Smooth muscle cell (in vitro differentiated cells): ENCODE results near the gene BRCA2. TPM values are rescaled to one million over a fixed set of nuclear protein-coding genes. Genes with fewer than 3 reads are reported as not detected.

Source experiments
- DNase-seq: peaks from one replicate; lab custom pipeline; 2025; ENCODE audit not compliant: unreplicated experiment; lab: John Stamatoyannopoulos, UW
- H2AFZ ChIP-seq: fragments of 200-600 bp; sonication (generic); 2 replicates; pipeline ENCODE4 v1.6.0; 2016; ENCODE audit warnings: antibody characterized with exemption, low read depth, mild to moderate bottlenecking
- H3F3A ChIP-seq: fragments of 200-600 bp; sonication (generic); 2 replicates; pipeline ENCODE4 v1.6.0; 2017; ENCODE audit warnings: antibody characterized with exemption, low read depth
- H3K27ac ChIP-seq: fragments of 200-600 bp; sonication (generic); 2 replicates; pipeline ENCODE4 v1.5.1; 2016; ENCODE audit warnings: low read depth, mild to moderate bottlenecking
- H3K27me3 ChIP-seq: fragments of 200-600 bp; sonication (generic); 2 replicates; pipeline ENCODE4 v1.6.1; 2016; ENCODE audit warnings: low read depth, mild to moderate bottlenecking
- H3K36me3 ChIP-seq: fragments of 200-600 bp; sonication (generic); 2 replicates; pipeline ENCODE4 v1.5.1; 2016; ENCODE audit warnings: low read depth
- H3K4me1 ChIP-seq: fragments of 200-600 bp; sonication (generic); 2 replicates; pipeline ENCODE4 v1.5.1; 2016; ENCODE audit warnings: low read depth
- H3K4me2 ChIP-seq: fragments of 200-600 bp; sonication (generic); 2 replicates; pipeline ENCODE4 v1.6.0; 2016; ENCODE audit warnings: mild to moderate bottlenecking
- H3K4me3 ChIP-seq: fragments of 200-600 bp; sonication (generic); 2 replicates; pipeline ENCODE4 v1.5.1; 2016; ENCODE audit warnings: mild to moderate bottlenecking
- H3K79me2 ChIP-seq: fragments of 200-600 bp; sonication (generic); 2 replicates; pipeline ENCODE4 v1.6.0; 2016; ENCODE audit warnings: low read depth, mild to moderate bottlenecking
- H3K9ac ChIP-seq: fragments of 200-600 bp; sonication (generic); 2 replicates; pipeline ENCODE4 v1.6.0; 2016; ENCODE audit warnings: low read depth
- H3K9me3 ChIP-seq: fragments of 200-600 bp; sonication (generic); replicated peaks from 2 replicates; pipeline ENCODE4 v1.5.1; 2016; ENCODE audit warnings: low read depth
- H4K20me1 ChIP-seq: fragments of 200-600 bp; sonication (generic); 2 replicates; pipeline ENCODE4 v1.6.0; 2016; ENCODE audit warnings: low read depth
- CTCF ChIP-seq: fragments of 200-600 bp; sonication (generic); IDR thresholded peaks from 2 replicates; pipeline ENCODE4 v1.5.1; 2017; ENCODE audit warnings: borderline replicate concordance, mild to moderate bottlenecking, antibody characterized with exemption; ENCODE audit not compliant: insufficient read depth, poor library complexity, severe bottlenecking
- WGBS: methylation state at CpG from one replicate; pipeline ENCODE4 v1.1.7; 2016; ENCODE audit warnings: low lambda C conversion rate; 5-methylcytosine and 5-hydroxymethylcytosine counted together
- polyA plus RNA-seq: library from polyadenylated mRNA; unstranded; fragments of >200 nt; fragmentation: Nextera tagmentation; extraction: Ambion mirVana; gene quantifications from 2 replicates; pipeline ENCODE4 v1.2.1, GENCODE V29; 2016
- total RNA-seq: library from RNA; depleted of rRNA; stranded (reverse); fragments of >200 nt; gene quantifications from 2 replicates; pipeline ENCODE4 v1.2.3, GENCODE V29; 2014

The BRCA2 gene
- total and polyA plus RNA-seq, 2 experiments from 2014 or later: 1.7 to 4.4 TPM

- no peaks in the 10 kb centered on the region for H3F3A ChIP-seq
- H3K4me3 ChIP-seq: no peak overlapping the region
- H3K4me1 ChIP-seq: peaks cover 6% of the 10 kb centered on the region
- no peak overlapping the region for H3K9ac ChIP-seq
- no peaks in the 10 kb centered on the region for H3K9me3 ChIP-seq
- H3K4me2 ChIP-seq: no peak overlapping the region
- DNase-seq: no peak
- peaks cover 26% of the 10 kb centered on the region for H3K27me3 ChIP-seq
- H4K20me1 ChIP-seq: no peaks in the 10 kb centered on the region
- no peak for TF ChIP-seq CTCF
- no peak overlapping the region for H2AFZ ChIP-seq
- 95% methylated on average over 3 of the region's 3 CpGs for WGBS
- H3K36me3 ChIP-seq: no peaks in the 10 kb centered on the region
- no peak overlapping the region for H3K27ac ChIP-seq
- H3K79me2 ChIP-seq: no peaks in the 10 kb centered on the region
These were observed 108.3 kb downstream of the BRCA2 start for GRCh38 chr13:32423592-32423991.

- H3F3A ChIP-seq: no peaks in the 10 kb centered on the region
- no peaks in the 10 kb centered on the region for H3K79me2 ChIP-seq
- H3K4me2 ChIP-seq: no peak overlapping the region
- H3K9me3 ChIP-seq: no peaks in the 10 kb centered on the region
- no peak for TF ChIP-seq CTCF
- no peak for DNase-seq
- peaks cover 6% of the 10 kb centered on the region for H3K4me1 ChIP-seq
- 93% methylated on average over 7 of the region's 7 CpGs for WGBS
- no peaks in the 10 kb centered on the region for H3K36me3 ChIP-seq
- H3K27ac ChIP-seq: no peak overlapping the region
- no peak overlapping the region for H3K9ac ChIP-seq
- H3K4me3 ChIP-seq: no peak overlapping the region
- peaks cover 26% of the 10 kb centered on the region for H3K27me3 ChIP-seq
- no peaks in the 10 kb centered on the region for H4K20me1 ChIP-seq
- no peak overlapping the region for H2AFZ ChIP-seq
These were observed 109.8 kb downstream of the BRCA2 start for GRCh38 chr13:32425158-32425557.

GRCh38 chr13:32426191-32426989 is 111.1 kb downstream of the BRCA2 start:
- Histone ChIP-seq H3K36me3 (no peaks in the 10 kb centered on the region), H4K20me1 (no peaks in the 10 kb centered on the region), H3K27me3 (peaks cover 26% of the 10 kb centered on the region), H3K4me3 (peak overlapping the region; percentile 65), H3K79me2 (no peaks in the 10 kb centered on the region), H3K9ac (no peak overlapping the region), H3F3A (no peaks in the 10 kb centered on the region), H3K4me1 (peaks cover 6% of the 10 kb centered on the region), H3K4me2 (peak overlapping the region; percentile 90), H2AFZ (no peak overlapping the region), H3K27ac (no peak overlapping the region), H3K9me3 (no peaks in the 10 kb centered on the region)
- no peak for DNase-seq
- 81% methylated on average over 19 of the region's 19 CpGs for WGBS
- TF ChIP-seq CTCF: no peak
